GM03348 (cell line): Measurements from ENCODE around the gene KAZALD1.
A peak's percentile ranks its signal among the peaks of the same experiment; 100 is the strongest.

Experiments used
- DNase-seq: peaks from one replicate; pipeline ENCODE4 v3.0.0; 2012; ENCODE audit warnings: low spot score

Gene KAZALD1

DNA sequence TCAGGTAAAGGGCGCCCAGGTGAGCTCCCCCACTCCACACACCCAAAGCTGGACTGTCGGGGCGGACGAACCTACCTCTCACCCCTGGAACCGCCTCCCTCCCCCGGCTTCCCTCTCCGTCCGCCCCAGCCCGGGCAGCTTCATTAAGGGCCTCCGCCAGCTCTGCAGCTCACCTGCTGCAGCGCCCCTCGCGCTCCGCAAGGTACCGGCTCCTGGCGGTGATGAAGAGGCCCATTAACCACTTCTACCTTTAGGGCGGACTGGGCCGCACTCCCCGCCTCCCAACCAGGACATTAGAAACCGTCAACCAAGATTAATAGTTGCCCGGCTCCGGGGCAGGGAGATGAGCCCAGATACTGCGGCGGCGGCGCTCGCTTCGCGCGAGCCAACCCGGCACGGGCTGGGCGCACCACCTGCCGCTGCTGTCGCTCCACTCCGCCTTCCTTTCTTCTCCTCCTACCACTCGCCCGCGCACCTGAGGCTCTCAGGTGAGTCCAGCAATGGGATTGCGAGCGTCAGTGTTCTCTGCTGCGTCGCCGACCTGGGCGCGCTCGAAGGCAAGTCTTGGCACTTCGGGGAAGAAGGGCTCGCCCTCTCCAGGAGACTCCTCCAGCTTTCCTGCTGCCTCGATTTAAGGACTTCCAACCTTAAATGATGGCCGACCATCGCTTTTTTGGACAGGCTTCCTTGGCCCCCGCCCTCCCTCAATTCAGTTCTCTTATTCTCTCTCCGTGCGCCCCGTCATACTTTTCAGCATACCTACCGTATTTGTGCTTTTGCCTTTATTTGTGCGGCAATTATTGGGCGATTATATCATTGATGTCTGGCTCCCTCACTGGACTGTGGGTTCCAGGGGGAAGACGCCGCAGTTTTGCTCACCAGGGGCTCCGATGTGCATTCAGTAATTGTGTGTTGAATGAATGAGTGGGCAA, 13.6 kb upstream of the KAZALD1 start:
- no peak for DNase-seq

DNA sequence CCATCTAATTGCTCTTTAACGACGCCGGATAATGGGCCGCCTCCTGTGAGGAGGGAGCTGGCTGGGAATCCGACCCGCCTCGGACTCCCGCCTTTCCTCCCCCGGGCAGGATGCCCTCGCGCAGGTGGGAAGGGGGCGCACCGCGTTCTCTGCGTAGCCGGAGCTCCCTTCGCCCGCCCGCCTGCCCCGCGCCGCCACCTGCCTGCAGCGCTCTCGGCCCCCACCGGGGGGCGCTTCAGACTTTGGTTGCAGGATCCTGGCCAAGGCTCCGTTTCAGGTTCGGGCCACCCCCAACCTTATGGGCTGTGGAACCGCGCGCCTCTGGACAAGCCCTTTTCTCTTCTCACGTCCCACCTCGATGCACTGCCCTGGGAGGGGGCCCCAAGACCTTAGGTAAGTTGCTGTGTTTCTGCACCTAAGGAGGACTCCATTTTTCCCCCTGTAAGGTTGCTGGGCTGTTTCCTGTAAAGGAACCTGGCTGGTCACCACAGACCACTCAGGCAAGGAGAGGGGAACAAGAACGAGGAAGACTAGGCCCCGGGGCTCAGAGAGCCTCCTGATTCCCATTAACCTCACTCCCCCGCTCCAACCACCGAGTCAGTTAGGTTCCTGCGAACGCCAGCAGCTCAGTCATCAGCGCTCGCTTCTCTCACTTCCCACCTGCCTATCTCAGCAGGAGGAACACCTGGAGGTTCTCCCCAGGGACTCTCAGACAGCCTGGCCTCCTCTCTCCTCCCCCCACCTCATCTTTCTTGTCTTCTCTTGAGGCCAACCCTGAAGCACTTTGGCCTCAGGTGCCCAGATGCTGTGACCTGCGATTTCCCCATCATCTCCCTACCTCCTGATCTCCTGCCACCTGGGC, 11.3 kb upstream of the KAZALD1 start:
- peak; percentile 79 for DNase-seq

DNA sequence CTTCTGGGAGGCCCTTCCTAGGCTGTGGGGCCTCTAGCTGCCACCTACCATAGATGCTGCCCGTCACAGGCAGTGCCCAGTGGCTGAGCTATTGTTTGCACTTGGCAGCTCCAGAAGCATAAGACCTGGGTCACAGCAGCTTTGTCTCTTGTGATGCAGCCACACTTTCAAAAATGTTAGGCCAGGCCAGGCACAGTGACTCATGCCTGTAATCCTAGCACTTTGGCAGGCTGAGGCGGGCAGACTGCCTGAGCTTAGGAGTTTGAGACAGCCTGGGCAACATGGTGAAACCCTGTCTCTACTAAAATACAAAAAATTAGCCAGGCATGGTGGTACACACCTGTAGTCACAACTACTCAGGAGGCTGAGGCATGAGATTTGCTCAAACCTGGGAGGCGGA, 9.5 kb upstream of the KAZALD1 start:
- DNase-seq, result peak; percentile 57

DNA sequence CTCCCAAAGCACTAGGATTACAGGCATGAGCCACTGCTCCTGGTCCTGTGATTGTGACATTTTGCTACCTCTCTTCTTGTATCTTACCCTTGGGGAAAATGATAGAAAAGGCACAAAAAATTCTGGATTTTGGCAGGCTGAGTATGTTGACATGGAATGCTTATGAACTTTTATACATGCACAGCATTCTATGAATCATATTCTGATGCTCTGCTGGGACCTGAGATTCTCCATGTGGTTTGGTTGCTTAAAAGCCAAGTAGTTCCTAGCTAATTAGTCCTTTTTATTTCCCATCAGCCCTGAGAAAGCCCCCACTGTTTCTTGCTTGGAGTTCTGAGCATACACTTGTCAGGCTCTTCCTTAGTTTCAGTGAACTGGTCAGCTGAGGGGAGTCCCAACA, 8.3 kb upstream of the KAZALD1 start:
- DNase-seq, result peak; percentile 42

DNA sequence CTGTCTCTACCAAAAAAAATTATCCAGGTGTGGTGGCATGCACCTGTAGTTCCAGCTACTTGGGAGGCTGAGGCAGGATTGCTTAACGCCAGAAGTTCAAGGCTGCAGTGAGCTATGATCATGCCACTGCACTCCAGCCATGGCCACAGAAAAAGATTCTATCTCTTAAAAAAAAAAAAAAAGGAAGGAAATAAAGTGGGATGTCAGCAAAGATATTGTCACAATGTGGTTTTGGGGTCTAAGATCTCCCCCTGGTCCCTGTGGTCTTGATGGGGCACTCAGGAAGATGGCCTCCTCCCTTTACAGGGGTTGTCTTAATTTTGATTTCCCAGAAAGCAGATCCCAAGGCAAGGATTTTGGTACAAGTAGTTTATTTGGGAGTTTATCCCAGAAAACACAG, 7.4 kb upstream of the KAZALD1 start:
- no peak for DNase-seq

DNA sequence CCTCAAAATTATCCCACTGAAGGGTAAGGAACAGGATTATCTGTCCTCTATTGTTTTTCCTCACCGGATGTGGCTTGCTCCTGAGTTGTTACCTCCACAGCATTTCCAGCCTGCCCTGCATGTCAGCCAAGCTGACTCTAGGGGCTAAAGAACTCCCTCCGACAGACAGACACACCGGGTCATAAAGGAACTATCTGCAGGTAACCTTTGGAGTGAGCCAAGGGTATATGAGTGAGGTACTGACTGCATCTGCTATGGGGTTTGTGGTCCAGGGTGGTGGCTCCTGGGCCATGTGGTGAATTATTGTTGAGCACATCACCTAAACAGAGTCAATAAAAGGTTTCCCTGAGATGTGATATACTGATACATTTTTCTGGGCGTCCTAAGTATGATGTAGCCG, 6.9 kb upstream of the KAZALD1 start:
- DNase-seq, result no peak

DNA sequence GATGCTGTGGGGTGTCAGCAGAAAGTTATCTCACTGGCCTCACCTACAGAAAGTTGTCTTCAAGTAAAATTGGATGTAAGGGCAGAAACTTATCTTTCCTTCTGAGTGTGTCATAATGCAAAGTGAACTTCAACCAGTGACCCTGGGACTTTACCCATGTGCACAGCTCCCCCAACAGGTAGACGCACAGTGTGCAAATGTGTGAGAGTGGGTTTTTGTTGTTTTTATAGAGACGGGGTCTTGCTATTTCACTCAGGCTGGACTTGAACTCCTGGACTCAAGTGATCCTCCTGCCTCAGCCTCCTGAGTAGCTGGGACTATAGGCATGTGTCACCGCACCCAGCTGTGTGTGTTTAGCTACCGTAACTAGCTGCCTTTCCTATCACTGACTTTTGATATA, 6.4 kb upstream of the KAZALD1 start:
- DNase-seq, result no peak

DNA sequence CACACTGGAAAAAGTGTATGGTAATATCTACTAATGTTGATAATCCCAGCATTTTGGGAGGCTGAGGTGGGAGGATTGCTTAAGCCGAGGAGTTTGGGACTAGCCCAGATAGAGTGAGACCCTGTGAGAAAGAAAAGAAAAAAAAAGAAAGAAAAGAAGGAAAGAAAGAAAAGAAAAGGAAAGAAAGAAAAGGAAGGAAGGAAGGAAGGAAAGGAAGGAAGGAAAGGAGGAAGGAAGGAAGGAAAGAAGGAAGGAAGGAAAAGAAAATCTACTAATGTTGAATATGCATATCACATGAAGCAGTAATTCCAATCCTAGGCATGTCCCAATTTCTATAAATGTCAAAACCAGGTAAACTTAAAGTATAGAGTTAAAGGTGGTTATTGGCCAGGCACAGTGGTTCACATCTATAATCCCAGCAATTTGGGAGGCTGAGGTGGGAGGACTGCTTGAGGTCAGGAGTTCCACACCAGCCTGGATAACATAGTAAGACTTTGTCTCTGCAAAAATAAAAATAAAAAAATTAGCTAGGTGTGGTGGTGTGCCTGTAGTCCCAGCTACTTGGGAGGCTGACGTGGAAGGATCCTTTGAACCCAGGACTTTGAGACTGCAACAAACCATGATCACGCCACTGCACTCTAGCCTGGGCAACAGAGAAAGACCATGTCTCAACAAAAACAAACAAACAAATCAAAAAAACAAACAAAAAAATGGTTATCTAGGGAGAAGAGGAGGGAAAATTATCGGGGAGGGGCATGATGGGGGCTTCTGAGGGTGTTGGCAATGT, 5.2 kb upstream of the KAZALD1 start:
- no peak for DNase-seq

DNA sequence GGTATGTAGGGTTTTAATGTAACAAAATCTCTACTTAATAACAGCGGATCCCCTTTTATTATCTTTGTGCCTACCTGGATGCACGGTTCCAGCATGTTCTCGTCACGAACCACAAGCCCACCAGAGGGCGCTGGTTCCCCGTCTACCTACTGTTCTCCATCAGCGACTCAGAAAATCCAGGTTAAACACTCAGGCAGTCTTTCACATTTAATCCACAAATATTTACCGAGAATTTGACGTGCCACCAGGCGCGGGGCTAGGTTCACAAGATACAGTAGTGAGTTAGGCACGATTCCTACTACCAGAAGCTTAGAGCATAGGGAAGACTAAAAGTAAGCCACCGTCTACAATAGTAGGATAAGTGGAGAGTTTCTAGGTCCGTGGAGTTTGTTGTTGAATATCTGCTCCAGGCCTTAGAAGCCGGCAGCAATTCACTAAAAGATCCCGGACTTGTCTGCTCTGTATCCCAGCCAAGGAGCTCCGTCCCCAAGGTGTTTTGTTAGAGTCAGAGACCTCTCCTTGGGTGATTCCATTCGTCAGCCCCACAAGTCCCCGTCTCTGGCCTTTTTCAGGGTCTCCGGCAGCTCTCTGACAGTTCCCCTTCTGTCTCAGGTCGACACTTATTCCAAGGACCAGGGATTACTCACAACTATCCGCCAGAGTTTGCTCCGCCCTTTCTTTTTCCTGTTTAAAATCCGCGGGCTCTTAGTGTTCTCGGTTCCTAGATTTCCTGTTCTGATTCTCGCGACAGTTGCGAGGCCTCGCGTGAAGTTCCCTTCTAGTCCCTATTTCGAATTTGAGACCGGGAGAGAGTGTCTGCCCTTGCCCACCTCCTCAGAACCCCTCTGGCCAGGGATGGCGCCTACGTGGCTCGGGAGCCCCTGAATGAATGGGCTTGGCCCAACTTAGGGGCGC, 1.5 kb upstream of the KAZALD1 start:
- peak; percentile 91 for DNase-seq

DNA sequence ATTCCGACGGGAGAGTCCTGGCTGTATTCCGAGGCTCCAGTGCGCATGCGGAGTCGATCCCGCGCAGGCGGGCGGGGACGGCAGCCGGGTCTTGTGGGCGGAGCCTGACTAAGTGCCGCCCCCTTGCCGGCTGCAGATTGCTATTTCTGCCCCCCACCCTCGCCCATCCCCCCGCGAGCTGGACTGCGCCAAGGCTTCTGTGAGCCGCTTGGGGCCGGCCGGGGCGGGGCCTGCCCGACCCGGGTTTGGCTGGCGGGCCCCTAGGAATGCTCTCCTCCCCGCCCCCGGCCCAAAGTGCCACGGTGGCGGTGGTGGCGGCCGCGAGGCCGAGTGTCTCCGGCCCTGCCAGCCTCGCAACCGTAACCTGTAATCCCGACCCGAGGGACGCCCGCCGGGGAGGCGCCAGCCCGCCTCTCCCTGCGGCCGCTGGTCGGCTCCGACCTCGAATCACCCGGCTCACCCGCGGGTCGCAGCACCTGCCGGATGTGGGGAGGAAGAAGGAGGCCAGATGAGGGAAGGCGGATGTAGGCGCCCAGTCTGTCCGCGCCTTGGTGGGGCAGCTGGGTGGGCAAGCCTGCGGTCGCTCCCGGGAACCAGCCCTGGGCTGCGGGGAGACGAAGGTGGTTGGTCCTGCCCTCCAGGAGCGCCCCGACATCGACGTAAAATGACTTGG, 702 bp upstream of the KAZALD1 start:
- DNase-seq, result peak; percentile 99

DNA sequence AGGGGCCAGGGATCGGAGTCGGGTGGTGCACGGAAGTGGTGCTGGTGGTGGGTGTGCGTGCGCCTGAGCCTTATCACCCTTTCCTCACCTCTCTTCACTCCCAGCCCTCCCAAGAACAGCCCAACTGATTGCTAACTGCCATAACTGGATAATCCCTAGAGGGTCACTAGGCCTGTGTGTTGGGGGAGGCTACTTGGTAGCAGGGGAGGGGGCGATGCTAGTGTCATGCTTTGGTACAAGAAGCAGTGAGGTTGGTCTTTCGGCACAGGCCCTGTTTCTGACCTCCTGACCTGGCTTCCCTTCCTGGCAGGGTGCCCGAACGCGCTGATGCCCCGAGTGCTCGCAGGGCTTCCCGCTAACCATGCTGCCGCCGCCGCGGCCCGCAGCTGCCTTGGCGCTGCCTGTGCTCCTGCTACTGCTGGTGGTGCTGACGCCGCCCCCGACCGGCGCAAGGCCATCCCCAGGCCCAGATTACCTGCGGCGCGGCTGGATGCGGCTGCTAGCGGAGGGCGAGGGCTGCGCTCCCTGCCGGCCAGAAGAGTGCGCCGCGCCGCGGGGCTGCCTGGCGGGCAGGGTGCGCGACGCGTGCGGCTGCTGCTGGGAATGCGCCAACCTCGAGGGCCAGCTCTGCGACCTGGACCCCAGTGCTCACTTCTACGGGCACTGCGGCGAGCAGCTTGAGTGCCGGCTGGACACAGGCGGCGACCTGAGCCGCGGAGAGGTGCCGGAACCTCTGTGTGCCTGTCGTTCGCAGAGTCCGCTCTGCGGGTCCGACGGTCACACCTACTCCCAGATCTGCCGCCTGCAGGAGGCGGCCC, 652 bp downstream of the KAZALD1 start:
- peak; percentile 74 for DNase-seq

DNA sequence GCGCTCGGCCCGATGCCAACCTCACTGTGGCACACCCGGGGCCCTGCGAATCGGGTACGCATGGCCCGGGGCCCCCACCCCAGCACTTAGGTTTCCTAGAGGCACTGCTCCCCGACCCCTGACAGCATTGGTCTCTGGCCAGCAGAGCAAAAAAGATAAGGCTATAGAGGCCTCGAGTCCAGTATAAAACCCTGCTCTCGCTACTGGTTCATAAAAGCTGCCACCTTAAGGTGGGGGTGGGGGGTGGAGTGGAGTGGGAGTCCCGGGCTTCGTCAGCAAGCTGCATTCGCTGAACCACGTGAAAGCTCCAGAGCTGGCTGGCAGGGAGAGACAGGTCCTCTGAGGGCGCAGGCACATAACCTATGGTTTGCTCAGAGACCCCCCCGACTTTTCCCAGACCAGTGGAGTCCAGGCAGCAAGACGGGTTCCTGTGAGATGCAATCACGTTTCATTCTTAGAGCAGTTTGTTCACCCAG, 1.3 kb downstream of the KAZALD1 start:
- no peak for DNase-seq

DNA sequence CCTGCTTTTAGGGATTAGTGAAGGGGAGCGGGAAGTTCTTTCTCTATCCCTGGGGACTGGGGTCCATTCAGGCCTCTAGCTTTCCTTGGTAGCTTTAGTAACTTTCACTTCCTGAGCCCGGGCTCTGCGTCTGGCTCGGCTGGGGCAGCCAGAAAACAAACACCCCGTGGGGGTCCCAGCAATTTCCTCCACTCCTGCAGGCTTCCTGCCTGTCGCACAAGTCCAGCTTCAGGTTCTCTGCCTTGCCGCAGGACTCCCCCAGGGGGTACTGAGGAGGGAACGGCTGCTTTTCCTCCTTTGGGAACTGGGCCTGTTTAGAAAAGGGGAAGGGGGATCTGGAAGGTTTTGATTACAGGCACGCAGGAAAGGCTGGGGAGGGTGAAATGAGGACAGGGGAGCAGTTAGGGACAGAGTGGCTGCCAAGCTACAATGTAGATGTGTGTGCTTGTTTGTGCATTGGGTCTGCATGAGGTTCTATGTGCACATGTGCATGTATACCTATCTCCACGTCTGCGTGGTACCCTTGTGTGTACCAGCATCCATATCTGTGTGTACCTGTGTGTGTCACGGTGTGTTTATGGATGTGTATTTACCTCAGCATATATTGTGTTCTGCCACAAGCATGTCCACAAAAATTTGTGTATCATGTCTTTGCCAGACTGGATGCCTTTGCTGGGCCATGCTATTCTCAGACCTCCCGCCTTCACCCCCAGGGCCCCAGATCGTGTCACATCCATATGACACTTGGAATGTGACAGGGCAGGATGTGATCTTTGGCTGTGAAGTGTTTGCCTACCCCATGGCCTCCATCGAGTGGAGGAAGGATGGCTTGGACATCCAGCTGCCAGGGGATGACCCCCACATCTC, 2.0 kb downstream of the KAZALD1 start:
- no peak for DNase-seq

DNA sequence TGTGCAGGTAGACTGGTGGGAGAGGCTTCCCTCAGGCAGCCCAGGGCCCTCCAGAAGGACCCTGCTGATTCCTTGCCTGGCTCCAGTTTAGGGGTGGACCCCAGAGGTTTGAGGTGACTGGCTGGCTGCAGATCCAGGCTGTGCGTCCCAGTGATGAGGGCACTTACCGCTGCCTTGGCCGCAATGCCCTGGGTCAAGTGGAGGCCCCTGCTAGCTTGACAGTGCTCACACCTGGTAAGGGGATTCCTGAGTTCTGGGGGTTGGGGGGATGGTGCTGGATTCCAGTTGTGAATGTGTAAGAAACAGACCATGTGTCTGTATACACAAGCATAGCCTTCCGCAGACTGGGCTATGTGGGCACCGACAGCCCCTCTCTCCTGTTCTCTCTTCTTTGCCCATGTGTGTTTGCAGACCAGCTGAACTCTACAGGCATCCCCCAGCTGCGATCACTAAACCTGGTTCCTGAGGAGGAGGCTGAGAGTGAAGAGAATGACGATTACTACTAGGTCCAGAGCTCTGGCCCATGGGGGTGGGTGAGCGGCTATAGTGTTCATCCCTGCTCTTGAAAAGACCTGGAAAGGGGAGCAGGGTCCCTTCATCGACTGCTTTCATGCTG, 2.7 kb downstream of the KAZALD1 start:
- DNase-seq, result no peak

DNA sequence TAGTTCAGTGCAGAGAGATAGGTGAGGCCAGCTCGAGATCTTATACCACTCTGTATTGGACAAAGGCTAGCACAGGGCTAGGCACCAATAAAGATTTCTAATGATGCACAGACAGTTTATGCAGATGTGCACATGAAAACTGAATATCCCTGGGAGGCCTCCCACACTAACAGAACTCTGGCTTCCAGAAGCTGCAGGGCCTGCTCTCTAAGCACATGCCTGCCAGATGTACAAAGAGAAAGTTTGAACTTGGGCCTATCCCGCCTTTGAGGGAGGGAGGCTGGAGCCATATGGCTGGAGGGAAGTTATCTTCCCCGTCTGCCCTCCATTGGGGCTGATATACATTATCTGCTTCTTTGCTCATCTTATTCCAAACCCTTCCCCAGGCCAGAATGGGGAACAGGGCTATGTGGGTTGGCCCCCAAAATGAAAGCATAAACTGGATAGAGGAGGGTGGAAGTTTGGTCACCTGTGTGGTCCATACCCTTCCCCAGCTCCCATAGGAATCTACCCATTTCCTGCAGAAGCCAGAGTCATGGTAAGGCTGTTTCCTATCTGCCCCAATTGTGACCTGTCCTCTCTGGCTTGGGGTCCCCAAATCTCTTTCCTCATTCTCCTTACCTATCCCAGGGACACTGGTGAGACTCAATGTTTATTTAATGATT, 3.8 kb downstream of the KAZALD1 start:
- peak; percentile 76 for DNase-seq

DNA sequence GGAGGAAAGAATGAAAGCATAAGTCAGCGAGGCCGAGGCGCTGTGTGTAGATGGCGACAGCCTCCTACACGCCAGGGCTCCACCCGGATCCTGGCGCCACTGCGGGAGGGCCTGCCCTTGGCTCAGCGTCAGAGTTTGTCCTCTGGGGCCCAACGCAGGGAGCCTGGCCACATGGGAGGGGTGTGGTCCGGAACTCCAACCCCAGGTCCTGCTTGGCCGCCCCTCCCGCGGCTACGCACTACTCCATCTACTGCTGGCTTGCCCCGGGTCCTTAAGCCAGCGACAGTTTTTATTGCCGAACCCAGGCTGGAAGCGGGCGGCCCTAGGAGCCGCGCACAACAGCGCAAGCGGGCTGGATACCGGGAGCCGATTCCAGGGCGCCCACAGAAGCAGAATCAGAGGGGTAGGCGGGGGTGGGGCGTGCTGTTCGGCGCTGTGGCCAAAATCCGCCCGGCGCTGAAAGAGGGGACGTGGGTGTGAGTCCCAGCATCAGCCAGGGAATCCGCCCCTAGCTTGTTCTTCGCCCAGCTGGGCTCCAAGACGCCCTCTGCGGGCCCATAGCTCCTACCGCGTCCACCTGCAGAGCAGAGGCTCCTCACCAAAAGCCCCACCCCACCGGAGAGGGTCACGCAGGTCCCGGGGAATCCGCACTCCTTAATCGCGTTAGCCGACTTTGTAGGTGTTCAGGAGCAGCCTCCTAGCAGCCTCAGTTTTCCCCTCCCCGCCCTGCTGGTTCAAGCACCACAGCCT, 4.5 kb downstream of the KAZALD1 start:
- DNase-seq, result peak; percentile 83

DNA sequence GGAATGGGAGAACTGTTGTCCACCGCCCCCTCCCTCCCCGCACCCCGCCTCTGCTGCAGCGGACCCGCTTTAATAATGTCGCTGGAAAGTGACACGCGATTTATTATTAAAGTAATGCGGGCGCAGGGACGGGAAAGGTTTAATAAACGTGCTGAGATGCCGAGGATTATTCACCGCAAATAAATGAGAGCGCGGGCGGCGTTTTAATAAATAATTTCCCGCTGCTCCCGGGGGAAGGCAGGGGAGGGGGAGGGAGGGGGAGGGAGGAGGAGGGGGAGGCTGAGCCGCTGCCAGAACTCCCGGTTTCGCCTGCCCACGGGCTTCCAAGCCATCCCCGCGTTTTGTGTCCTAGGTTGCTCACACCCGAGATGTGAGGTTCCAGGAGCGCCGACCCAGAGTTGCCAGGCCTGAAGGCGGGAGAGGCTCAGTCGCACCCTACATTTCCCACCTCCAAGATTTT, 5.1 kb downstream of the KAZALD1 start:
- no peak for DNase-seq
